HCEC 1CT (cell line): ENCODE results near the gene RNF175.

Source experiments
- DNase-seq: peaks from one replicate; pipeline ENCODE4 v3.0.0-alpha.2; 2017

The RNF175 gene

DNA sequence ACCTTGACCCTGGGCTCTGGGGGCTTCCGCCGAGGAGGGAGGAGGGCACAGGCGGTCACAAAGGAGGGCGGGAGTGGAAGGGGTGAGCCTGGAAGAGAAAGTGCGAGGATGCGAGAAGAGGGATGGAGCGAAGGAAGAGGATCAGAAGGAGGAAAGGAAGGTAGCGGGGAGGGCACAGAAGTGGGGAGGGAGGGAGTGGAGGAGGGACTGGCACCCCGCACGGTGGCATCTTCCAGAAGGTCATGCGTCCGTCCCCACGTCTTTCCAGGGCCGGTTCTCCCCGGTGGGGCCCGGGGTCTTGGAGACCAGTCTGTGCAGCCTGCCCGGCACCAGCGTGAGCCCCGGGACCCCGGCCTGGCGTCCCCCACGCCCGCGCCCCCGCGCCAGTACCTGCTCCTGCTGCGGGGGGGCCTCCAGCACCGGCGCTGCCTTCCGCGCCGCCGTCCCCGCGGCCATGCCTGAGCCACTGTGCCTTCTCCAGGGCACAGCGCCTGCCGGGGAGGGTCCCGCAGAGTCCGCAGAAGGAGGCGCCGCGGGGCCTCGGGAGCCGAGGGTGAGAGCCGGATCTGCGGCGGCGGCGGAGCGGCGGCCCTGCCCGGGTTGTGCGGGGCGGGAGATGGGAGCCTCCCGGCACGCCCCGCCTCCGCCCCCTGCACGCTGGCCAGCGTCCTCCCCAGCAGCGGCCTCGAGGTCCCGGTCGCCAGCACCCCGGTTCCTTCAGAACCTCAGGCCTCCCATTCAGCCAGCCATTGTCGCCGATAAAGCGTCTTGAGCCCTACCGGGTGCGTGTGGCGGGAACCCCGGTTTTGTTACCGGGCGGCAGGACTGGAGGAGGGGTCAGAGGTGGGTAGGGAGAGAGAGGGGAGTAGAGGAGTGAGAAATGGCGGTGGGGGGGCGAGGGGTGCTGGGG, at the start of gene RNF175:
RNF175 (minus strand) TSS at position 618 of the 910 bp plus-strand sequence; CDS start at position 456, 162 bp downstream.
- no peak for DNase-seq

GRCh38 chr4:153809307-153809706, 49.5 kb upstream of the RNF175 start:
- no peak for DNase-seq

- no peak for DNase-seq
These were observed 48.4 kb upstream of the RNF175 start for GRCh38 chr4:153808175-153808574.

GRCh38 chr4:153806073-153806472, 46.2 kb upstream of the RNF175 start:
- DNase-seq = no peak

DNA sequence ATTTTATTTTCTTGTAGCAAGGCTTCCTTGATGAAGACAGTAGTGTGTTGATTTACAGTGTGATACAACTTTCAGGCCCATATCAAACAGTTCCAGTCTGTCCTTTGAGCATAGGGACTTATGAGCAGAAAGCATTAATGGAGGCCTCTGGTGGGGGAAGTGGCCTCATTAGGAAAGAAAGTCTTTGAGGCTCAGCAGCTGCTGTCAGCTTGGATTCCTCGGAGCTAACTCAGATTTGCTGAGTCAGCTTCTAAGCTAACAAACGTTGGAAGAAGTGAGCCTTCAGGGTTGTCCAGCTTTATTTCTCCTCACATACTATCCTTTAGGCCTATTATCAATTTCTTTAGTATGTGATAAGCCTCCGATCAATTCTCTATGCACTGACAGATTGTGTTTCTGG, 44.9 kb upstream of the RNF175 start:
- no peak for DNase-seq

- DNase-seq = no peak
These were observed 39.9 kb upstream of the RNF175 start for GRCh38 chr4:153799694-153800074.

GRCh38 chr4:153798901-153799693, 39.3 kb upstream of the RNF175 start:
- no peak for DNase-seq

GRCh38 chr4:153798420-153798819, 38.6 kb upstream of the RNF175 start:
- DNase-seq = no peak

DNA sequence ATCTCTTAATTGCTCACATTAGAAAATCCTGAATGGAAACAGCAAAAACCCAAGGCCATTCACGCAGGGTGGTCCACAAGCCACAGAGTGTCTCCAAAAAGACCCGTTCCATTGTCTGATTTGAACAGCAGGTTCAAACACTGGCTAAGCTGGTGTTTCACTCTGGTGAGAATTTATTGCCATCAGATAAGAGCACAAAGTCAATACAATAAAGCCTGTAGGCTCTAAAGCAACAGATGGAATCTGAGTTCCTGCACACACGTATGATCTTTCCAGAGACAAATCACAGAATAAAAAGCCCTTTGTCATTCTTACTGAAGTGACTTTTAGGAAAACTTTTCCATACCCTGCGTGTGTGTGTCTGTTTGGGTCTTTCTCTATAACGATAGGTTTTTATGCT, 34.2 kb upstream of the RNF175 start:
- no peak for DNase-seq

DNA sequence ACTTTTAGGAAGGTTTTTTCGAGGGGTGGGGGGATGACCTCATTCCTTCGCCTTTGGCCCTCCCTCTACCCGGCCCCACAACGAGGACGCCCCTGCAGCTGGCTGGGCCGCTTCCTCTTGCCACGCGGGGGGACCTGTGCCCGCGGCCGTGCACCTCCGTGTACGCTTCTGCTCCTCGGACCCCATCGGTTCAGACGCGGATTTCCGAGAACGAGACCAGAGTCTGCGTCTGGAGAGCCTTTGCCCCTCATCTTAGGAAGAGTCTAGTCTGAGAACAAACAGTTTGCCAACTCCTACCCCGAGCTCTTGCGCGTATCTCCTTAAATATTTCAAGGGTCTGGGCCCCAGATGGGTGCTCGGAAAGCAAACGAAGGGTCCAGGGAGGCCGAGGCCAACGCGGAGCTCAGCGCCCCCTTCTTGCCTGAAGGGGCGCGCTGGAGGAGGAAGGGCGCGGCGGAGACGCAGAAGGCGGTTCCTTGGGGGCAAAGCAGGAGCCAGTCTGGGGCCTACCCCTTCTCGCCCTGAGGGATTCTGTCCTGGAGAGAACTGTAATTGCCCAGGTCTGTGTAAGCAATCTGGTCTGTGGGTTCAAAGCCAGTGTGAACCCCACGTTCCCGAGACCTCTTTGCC, 32.9 kb upstream of the RNF175 start:
- no peak for DNase-seq

GRCh38 chr4:153791746-153792617, 32.2 kb upstream of the RNF175 start:
- no peak for DNase-seq

DNA sequence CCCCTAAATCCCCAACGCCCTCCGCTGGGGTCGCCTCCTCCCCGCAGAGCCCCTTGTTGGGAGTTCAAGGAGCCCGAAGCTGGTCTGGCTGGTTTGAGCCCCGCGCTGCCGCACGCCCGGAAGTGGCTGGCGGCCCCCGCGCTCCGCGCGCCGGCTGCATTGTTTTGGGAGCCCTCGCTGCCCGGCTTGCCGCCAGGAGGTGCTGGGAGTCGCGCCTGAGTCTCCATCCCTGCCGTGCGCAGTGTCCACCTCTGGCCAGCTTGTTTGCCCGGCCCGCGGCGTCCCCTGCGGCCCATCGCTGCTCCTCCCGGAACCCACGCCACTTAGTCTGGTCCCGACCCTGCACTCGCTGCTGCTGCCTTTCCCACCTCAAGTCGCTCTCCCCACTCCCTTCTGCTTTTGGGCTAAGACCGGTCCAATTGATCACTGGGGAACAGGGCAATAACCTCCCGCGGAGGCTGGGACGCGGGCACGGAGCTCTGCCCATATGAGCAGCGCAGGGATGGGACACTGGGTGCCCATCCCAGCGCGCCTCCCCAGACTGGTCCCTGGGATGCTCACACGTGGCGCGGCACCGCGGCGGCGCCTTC, 31.2 kb upstream of the RNF175 start:
- DNase-seq = no peak

GRCh38 chr4:153790500-153790865, 30.7 kb upstream of the RNF175 start:
- DNase-seq = no peak

GRCh38 chr4:153789741-153790499, 30.1 kb upstream of the RNF175 start:
- DNase-seq = no peak

DNA sequence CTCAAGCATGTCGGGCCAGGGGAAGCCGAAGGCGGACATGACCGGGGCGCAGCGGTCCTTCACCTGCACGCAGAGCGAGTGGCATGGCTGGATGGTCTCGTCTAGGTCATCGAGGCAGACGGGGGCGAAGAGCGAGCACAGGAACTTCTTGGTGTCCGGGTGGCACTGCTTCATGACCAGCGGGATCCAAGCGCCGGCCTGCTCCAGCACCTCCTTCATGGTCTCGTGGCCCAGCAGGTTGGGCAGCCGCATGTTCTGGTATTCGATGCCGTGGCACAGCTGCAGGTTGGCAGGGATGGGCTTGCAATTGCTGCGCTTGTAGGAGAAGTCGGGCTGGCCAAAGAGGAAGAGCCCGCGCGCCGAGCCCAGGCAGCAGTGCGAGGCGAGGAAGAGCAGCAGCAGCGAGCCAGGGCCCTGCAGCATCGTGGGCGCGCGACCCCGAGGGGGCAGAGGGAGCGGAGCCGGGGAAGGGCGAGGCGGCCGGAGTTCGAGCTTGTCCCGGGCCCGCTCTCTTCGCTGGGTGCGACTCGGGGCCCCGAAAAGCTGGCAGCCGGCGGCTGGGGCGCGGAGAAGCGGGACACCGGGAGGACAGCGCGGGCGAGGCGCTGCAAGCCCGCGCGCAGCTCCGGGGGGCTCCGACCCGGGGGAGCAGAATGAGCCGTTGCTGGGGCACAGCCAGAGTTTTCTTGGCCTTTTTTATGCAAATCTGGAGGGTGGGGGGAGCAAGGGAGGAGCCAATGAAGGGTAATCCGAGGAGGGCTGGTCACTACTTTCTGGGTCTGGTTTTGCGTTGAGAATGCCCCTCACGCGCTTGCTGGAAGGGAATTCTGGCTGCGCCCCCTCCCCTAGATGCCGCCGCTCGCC, 28.8 kb upstream of the RNF175 start, which contains the start of gene SFRP2:
SFRP2 (minus strand) TSS at position 671 of the 864 bp plus-strand sequence; CDS start at position 423, 248 bp downstream.
- no peak for DNase-seq

GRCh38 chr4:153788051-153788412, 28.2 kb upstream of the RNF175 start:
- no peak for DNase-seq

DNA sequence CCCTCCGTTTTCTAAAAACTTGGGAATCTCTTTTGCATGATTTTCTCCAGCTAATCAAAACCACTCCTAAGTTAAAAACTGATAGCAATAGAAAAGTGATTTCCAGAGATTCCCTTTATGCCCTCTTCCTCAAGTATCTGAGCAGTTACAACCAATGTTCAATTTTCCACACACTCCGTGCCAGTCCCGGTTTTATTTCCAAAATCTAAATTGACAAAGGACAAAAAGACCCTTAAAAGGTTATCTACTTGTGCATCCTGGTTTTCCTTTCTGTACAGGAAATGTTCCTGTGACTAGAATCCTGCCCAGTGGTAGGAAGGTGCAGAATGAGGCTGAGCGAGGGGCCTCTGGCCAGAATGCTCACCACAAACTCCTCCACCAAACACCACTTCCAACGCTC, 27.8 kb upstream of the RNF175 start:
- no peak for DNase-seq

GRCh38 chr4:153787061-153787560, 27.3 kb upstream of the RNF175 start:
- DNase-seq = no peak

GRCh38 chr4:153785910-153786721, 26.3 kb upstream of the RNF175 start:
- DNase-seq = peak; percentile 27
